Karpas-422 (cell line): ENCODE results near the gene DIDO1. TPM values are rescaled to one million over a fixed set of nuclear protein-coding genes. Genes with fewer than 3 reads are reported as not detected.
A peak's percentile ranks its signal among the peaks of the same experiment; 100 is the strongest.

ENCODE experiments used
- DNase-seq: peaks from one replicate; pipeline ENCODE4 v3.0.0-alpha.2; 2015
- H2AFZ ChIP-seq: fragments of 200-600 bp; sonication (generic); 2 replicates; pipeline ENCODE4 v1.6.1; 2014; ENCODE audit warnings: antibody characterized with exemption, low read length, mixed read lengths
- H3K27ac ChIP-seq: fragments of 200-600 bp; sonication (generic); 2 replicates; pipeline ENCODE4 v1.5.1; 2014; ENCODE audit warnings: mild to moderate bottlenecking, low read length, moderate library complexity
- H3K27me3 ChIP-seq: fragments of 200-600 bp; sonication (generic); 2 replicates; pipeline ENCODE4 v1.6.1; 2014; ENCODE audit warnings: low read length, mixed read lengths
- H3K36me3 ChIP-seq: fragments of 200-600 bp; sonication (generic); 2 replicates; pipeline ENCODE4 v1.6.1; 2014; ENCODE audit warnings: low read length, mixed read lengths; ENCODE audit not compliant: insufficient read depth
- H3K4me1 ChIP-seq: fragments of 200-600 bp; sonication (generic); 2 replicates; pipeline ENCODE4 v1.6.1; 2014; ENCODE audit warnings: mild to moderate bottlenecking, low read length, mixed read lengths
- H3K4me2 ChIP-seq: fragments of 200-600 bp; sonication (generic); 2 replicates; pipeline ENCODE4 v1.6.1; 2014; ENCODE audit warnings: low read length, low read depth, mild to moderate bottlenecking; ENCODE audit not compliant: poor library complexity, severe bottlenecking
- H3K4me3 ChIP-seq: fragments of 200-600 bp; sonication (generic); 2 replicates; pipeline ENCODE4 v1.5.1; 2014; ENCODE audit warnings: mild to moderate bottlenecking, antibody characterized with exemption, low read length, mixed read lengths
- H3K79me2 ChIP-seq: fragments of 200-600 bp; sonication (generic); 2 replicates; pipeline ENCODE4 v1.6.1; 2014; ENCODE audit warnings: mild to moderate bottlenecking, low read length, mixed read lengths
- H3K9ac ChIP-seq: fragments of 200-600 bp; sonication (generic); 2 replicates; pipeline ENCODE4 v1.6.0; 2014; ENCODE audit warnings: low read length
- H3K9me2 ChIP-seq: fragments of 200-600 bp; sonication (generic), shearing (Covaris generic); replicated peaks from 2 replicates; pipeline ENCODE4 v1.6.0; 2014; ENCODE audit warnings: mild to moderate bottlenecking, low read length, moderate library complexity; ENCODE audit not compliant: insufficient read depth
- H3K9me3 ChIP-seq: fragments of 300-700, 200-600 bp; sonication (generic); 2 replicates; pipeline ENCODE4 v1.6.1; 2014; ENCODE audit warnings: low read length, mixed read lengths
- H4K20me1 ChIP-seq: fragments of 200-600 bp; sonication (generic); 2 replicates; pipeline ENCODE4 v1.6.1; 2014; ENCODE audit warnings: mild to moderate bottlenecking, antibody characterized with exemption, low read length, low read depth; ENCODE audit not compliant: insufficient read depth
- total RNA-seq: library from RNA; depleted of rRNA; stranded (reverse); fragments of >200 nt; shearing (Covaris generic); gene quantifications from 2 replicates; pipeline ENCODE4 v1.2.3, GENCODE V29; 2014; ENCODE audit warnings: low replicate concordance

Gene DIDO1
- total RNA-seq, 1 experiment from 2014 or later, result 35.4 TPM

DNA sequence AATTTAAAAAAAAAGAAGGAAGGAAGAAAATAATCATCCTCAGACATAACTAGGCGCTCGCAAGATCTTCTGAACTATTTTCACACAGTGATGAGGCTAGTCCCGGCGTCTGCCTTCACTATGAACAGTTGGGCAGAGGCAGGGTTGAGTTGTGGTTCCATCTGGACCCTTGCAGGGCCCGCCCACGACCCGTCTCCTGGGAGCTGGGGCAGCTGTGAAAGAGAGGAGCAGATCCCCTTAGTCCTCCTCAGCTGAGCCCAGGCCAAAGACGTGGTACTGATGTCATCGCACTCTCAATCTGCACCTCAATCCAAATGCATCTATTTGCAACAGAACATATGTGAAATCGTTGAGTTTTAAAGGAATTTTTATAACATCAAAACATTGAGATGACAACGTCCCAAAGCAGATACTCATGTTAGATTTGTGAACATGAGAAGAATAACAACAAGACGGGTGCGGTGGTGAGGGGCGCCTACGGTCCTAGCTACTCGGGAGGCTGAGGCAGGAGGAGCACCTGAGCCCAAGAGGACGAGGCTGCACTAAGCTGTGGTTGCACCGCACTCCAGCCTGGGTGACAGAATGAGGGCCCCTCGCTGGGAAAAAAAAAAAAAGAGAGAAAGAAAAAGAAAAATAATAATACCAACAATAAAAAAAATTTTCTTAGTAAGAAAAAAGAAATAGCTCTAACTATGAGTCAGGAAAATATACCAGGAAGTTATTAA lies 80.0 kb downstream of the DIDO1 start:
- peaks cover 11% of the 10 kb centered on the region for H3K36me3 ChIP-seq
- no peak overlapping the region for H3K27ac ChIP-seq
- H3K79me2 ChIP-seq, result no peaks in the 10 kb centered on the region; the same call in 1 of the 2 replicates
- DNase-seq, result no peak
- H3K9ac ChIP-seq, result no peak overlapping the region
- peaks cover 15% of the 10 kb centered on the region for H3K4me1 ChIP-seq
- no peak overlapping the region for H3K4me2 ChIP-seq
- no peak overlapping the region for H3K4me3 ChIP-seq
- no peaks in the 10 kb centered on the region for H3K27me3 ChIP-seq
- no peaks in the 10 kb centered on the region for H3K9me2 ChIP-seq
- no peak overlapping the region for H2AFZ ChIP-seq
- H4K20me1 ChIP-seq, result no peaks in the 10 kb centered on the region
- no peaks in the 10 kb centered on the region for H3K9me3 ChIP-seq

DNA sequence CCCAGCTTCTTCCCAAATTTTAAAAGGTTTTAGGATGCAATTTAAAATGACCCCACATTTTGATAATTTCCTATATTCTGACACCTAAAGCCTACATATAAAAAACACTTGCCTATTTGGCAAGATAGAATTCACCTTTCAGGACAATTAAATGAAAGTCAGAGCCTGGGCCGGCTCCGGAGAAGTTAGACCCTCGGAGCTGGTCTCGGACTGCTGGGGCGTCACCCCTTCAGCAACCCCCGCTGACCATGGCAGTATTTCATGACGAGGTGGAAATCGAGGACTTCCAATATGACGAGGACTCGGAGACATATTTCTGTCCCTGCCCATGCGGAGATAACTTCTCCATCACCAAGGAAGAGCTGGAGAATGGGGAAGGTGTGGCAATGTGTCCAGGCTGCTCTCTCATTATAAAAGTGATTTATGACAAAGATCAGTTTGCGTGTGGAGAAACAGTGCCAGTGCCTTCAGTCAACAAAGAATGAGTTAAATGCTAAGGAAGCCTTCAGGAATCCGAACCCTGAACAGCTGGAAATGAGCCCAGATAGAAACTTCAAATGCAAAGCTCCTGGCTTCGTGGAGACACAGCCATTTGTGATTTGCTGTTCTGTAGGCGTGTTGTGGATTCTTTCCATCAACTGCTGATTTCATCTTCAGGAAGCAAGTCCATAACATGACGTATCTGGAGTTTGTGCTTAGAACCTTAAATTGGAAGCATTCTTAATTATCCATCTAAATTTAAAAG lies 80.7 kb downstream of the DIDO1 start:
- Histone ChIP-seq H3K27ac (no peak overlapping the region), H3K4me3 (no peak overlapping the region), H3K79me2 (no peaks in the 10 kb centered on the region), H2AFZ (no peak overlapping the region), H3K4me1 (peaks cover 15% of the 10 kb centered on the region), H4K20me1 (no peaks in the 10 kb centered on the region), H3K4me2 (no peak overlapping the region), H3K9ac (no peak overlapping the region), H3K27me3 (no peaks in the 10 kb centered on the region), H3K36me3 (peaks cover 11% of the 10 kb centered on the region), H3K9me3 (no peaks in the 10 kb centered on the region), H3K9me2 (no peaks in the 10 kb centered on the region)
- DNase-seq, result no peak

- Histone ChIP-seq H3K4me1 (peaks cover 15% of the 10 kb centered on the region), H3K4me2 (no peak overlapping the region), H3K36me3 (peaks cover 11% of the 10 kb centered on the region), H3K9ac (no peak overlapping the region), H3K9me2 (no peaks in the 10 kb centered on the region), H3K27ac (no peak overlapping the region), H3K9me3 (no peaks in the 10 kb centered on the region), H2AFZ (no peak overlapping the region), H4K20me1 (no peaks in the 10 kb centered on the region), H3K27me3 (no peaks in the 10 kb centered on the region), H3K4me3 (no peak overlapping the region), H3K79me2 (no peaks in the 10 kb centered on the region)
- DNase-seq, result no peak
Observed at GRCh38 chr20:62844182-62844581, 82.1 kb downstream of the DIDO1 start.

GRCh38 chr20:62843656-62844055 lies 82.6 kb downstream of the DIDO1 start:
- Histone ChIP-seq H3K4me2 (no peak overlapping the region), H3K27ac (no peak overlapping the region), H3K9me2 (no peaks in the 10 kb centered on the region), H3K4me3 (no peak overlapping the region), H3K4me1 (peaks cover 15% of the 10 kb centered on the region), H3K36me3 (peaks cover 11% of the 10 kb centered on the region), H4K20me1 (no peaks in the 10 kb centered on the region), H3K9ac (no peak overlapping the region), H3K9me3 (no peaks in the 10 kb centered on the region), H3K79me2 (no peaks in the 10 kb centered on the region), H2AFZ (no peak overlapping the region), H3K27me3 (no peaks in the 10 kb centered on the region)
- no peak for DNase-seq

DNA sequence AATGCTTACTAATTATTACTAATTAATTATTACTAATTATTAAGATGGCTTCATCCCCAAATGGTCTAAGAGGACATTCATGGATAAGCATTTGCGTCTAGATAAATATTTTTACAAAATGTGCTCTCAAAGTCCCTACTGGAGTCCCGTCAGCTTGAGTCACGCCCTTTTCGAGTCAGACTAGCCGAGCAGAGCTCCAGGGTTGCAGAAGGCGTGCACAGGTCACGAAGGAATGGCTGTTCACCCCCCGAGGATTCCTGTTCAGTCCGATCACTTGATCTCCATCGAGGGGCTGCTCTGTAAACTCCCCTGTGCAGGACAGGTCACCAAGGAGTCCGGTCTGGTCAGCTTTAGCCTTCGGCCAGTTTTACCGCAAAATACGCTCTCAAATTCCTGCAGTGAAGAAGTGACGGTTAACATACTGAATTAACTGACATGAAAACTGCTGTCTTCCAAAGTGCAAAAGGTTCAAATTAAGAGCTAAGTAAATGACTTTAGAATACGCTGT lies 84.5 kb downstream of the DIDO1 start:
- Histone ChIP-seq H3K27ac (no peak overlapping the region), H3K4me2 (no peak overlapping the region), H3K4me1 (peaks cover 25% of the 10 kb centered on the region), H3K27me3 (no peaks in the 10 kb centered on the region), H3K4me3 (no peak overlapping the region), H3K36me3 (peaks cover 11% of the 10 kb centered on the region), H4K20me1 (no peaks in the 10 kb centered on the region), H3K79me2 (no peaks in the 10 kb centered on the region), H2AFZ (no peak overlapping the region), H3K9ac (no peak overlapping the region), H3K9me2 (no peaks in the 10 kb centered on the region), H3K9me3 (no peaks in the 10 kb centered on the region)
- no peak for DNase-seq

- H2AFZ ChIP-seq, result no peak overlapping the region
- DNase-seq, result no peak
- no peaks in the 10 kb centered on the region for H3K27me3 ChIP-seq
- no peak overlapping the region for H3K4me2 ChIP-seq
- H3K9me3 ChIP-seq, result no peaks in the 10 kb centered on the region
- no peak overlapping the region for H3K9ac ChIP-seq
- no peaks in the 10 kb centered on the region for H3K79me2 ChIP-seq
- H3K9me2 ChIP-seq, result no peaks in the 10 kb centered on the region
- H3K36me3 ChIP-seq, result peaks cover 2% of the 10 kb centered on the region; the same call in 1 of the 2 replicates
- H4K20me1 ChIP-seq, result no peaks in the 10 kb centered on the region
- peaks cover 26% of the 10 kb centered on the region for H3K4me1 ChIP-seq
- peak overlapping the region; percentile 30; the same call in 1 of the 2 replicates for H3K27ac ChIP-seq
- H3K4me3 ChIP-seq, result no peak overlapping the region
Observed at GRCh38 chr20:62840244-62841197, 85.8 kb downstream of the DIDO1 start.

- no peaks in the 10 kb centered on the region for H3K36me3 ChIP-seq
- peaks cover 26% of the 10 kb centered on the region for H3K4me1 ChIP-seq
- no peaks in the 10 kb centered on the region for H3K9me3 ChIP-seq
- H2AFZ ChIP-seq, result no peak overlapping the region
- H3K4me3 ChIP-seq, result no peak overlapping the region
- H3K4me2 ChIP-seq, result no peak overlapping the region
- H4K20me1 ChIP-seq, result no peaks in the 10 kb centered on the region
- H3K27ac ChIP-seq, result no peak overlapping the region
- H3K27me3 ChIP-seq, result no peaks in the 10 kb centered on the region
- no peak overlapping the region for H3K9ac ChIP-seq
- H3K9me2 ChIP-seq, result no peaks in the 10 kb centered on the region
- DNase-seq, result no peak
- H3K79me2 ChIP-seq, result no peaks in the 10 kb centered on the region
Observed at GRCh38 chr20:62839816-62840215, 86.5 kb downstream of the DIDO1 start.
